ENCODE measurements around the gene STT3B.

Gene STT3B

GRCh38 chr3:31573036-31573779 is 40.5 kb downstream of the STT3B start:
- no peaks in the 10 kb centered on the region for H3K9me3 ChIP-seq (ENCODE audit: control insufficient read depth, insufficient read depth, low read length)
- H3K36me3 ChIP-seq (ENCODE audit: control insufficient read depth, insufficient read depth, low read length): 0 out of 2 replicates have a peak, but pooled peaks cover 8% of the 10 kb centered on the region
- no peak overlapping the region for H3K27ac ChIP-seq (ENCODE audit: low read depth, low read length)
- H3K4me1 ChIP-seq (ENCODE audit: control insufficient read depth, insufficient read depth, low read length): peaks cover 48% of the 10 kb centered on the region
- no peaks in the 10 kb centered on the region for H3K27me3 ChIP-seq (ENCODE audit: control insufficient read depth, insufficient read depth, low read length)
- no peak overlapping the region for H3K4me3 ChIP-seq (ENCODE audit: low read depth, low read length)
- no peak overlapping the region for H3K9ac ChIP-seq (ENCODE audit: low read depth, low read length)

GRCh38 chr3:31575448-31575847 is 42.7 kb downstream of the STT3B start:
- no peak overlapping the region for H3K27ac ChIP-seq (ENCODE audit: low read depth, low read length)
- H3K9ac ChIP-seq (ENCODE audit: low read depth, low read length): no peak overlapping the region
- no peak overlapping the region for H3K4me3 ChIP-seq (ENCODE audit: low read depth, low read length)
- H3K36me3 ChIP-seq (ENCODE audit: control insufficient read depth, insufficient read depth, low read length): peaks cover 18% of the 10 kb centered on the region
- H3K27me3 ChIP-seq (ENCODE audit: control insufficient read depth, insufficient read depth, low read length): no peaks in the 10 kb centered on the region
- H3K4me1 ChIP-seq (ENCODE audit: control insufficient read depth, insufficient read depth, low read length): peaks cover 41% of the 10 kb centered on the region
- H3K9me3 ChIP-seq (ENCODE audit: control insufficient read depth, insufficient read depth, low read length): no peaks in the 10 kb centered on the region

GRCh38 chr3:31576521-31576920 is 43.8 kb downstream of the STT3B start:
- no peak overlapping the region for H3K27ac ChIP-seq (ENCODE audit: low read depth, low read length)
- H3K36me3 ChIP-seq (ENCODE audit: control insufficient read depth, insufficient read depth, low read length): peaks cover 20% of the 10 kb centered on the region
- H3K4me1 ChIP-seq (ENCODE audit: control insufficient read depth, insufficient read depth, low read length): peaks cover 31% of the 10 kb centered on the region
- no peak overlapping the region for H3K4me3 ChIP-seq (ENCODE audit: low read depth, low read length)
- H3K9ac ChIP-seq (ENCODE audit: low read depth, low read length): no peak overlapping the region
- no peaks in the 10 kb centered on the region for H3K27me3 ChIP-seq (ENCODE audit: control insufficient read depth, insufficient read depth, low read length)
- H3K9me3 ChIP-seq (ENCODE audit: control insufficient read depth, insufficient read depth, low read length): no peaks in the 10 kb centered on the region

- Histone ChIP-seq H3K9me3 (ENCODE audit: control insufficient read depth, insufficient read depth, low read length) (no peaks in the 10 kb centered on the region), H3K36me3 (ENCODE audit: control insufficient read depth, insufficient read depth, low read length) (peaks cover 20% of the 10 kb centered on the region), H3K9ac (ENCODE audit: low read depth, low read length) (no peak overlapping the region), H3K27me3 (ENCODE audit: control insufficient read depth, insufficient read depth, low read length) (no peaks in the 10 kb centered on the region), H3K4me3 (ENCODE audit: low read depth, low read length) (no peak overlapping the region), H3K27ac (ENCODE audit: low read depth, low read length) (no peak overlapping the region), H3K4me1 (ENCODE audit: control insufficient read depth, insufficient read depth, low read length) (peaks cover 29% of the 10 kb centered on the region)
Measured at GRCh38 chr3:31577232-31577631, 44.5 kb downstream of the STT3B start.

- no peak overlapping the region for H3K4me3 ChIP-seq (ENCODE audit: low read depth, low read length)
- peaks cover 20% of the 10 kb centered on the region for H3K36me3 ChIP-seq (ENCODE audit: control insufficient read depth, insufficient read depth, low read length)
- no peaks in the 10 kb centered on the region for H3K27me3 ChIP-seq (ENCODE audit: control insufficient read depth, insufficient read depth, low read length)
- H3K4me1 ChIP-seq (ENCODE audit: control insufficient read depth, insufficient read depth, low read length): peaks cover 13% of the 10 kb centered on the region
- no peak overlapping the region for H3K27ac ChIP-seq (ENCODE audit: low read depth, low read length)
- no peak overlapping the region for H3K9ac ChIP-seq (ENCODE audit: low read depth, low read length)
- H3K9me3 ChIP-seq (ENCODE audit: control insufficient read depth, insufficient read depth, low read length): no peaks in the 10 kb centered on the region
Measured at GRCh38 chr3:31579828-31580227, 47.1 kb downstream of the STT3B start.

GRCh38 chr3:31580645-31581044 is 47.9 kb downstream of the STT3B start:
- H3K4me3 ChIP-seq (ENCODE audit: low read depth, low read length): no peak overlapping the region
- peaks cover 9% of the 10 kb centered on the region; the same call in 1 of the 2 replicates for H3K4me1 ChIP-seq (ENCODE audit: control insufficient read depth, insufficient read depth, low read length)
- H3K27ac ChIP-seq (ENCODE audit: low read depth, low read length): no peak overlapping the region
- H3K36me3 ChIP-seq (ENCODE audit: control insufficient read depth, insufficient read depth, low read length): peaks cover 20% of the 10 kb centered on the region
- H3K9ac ChIP-seq (ENCODE audit: low read depth, low read length): no peak overlapping the region
- H3K9me3 ChIP-seq (ENCODE audit: control insufficient read depth, insufficient read depth, low read length): no peaks in the 10 kb centered on the region
- H3K27me3 ChIP-seq (ENCODE audit: control insufficient read depth, insufficient read depth, low read length): no peaks in the 10 kb centered on the region

GRCh38 chr3:31581660-31582059 is 48.9 kb downstream of the STT3B start:
- Histone ChIP-seq H3K9me3 (ENCODE audit: control insufficient read depth, insufficient read depth, low read length) (no peaks in the 10 kb centered on the region), H3K27ac (ENCODE audit: low read depth, low read length) (no peak overlapping the region), H3K9ac (ENCODE audit: low read depth, low read length) (no peak overlapping the region), H3K27me3 (ENCODE audit: control insufficient read depth, insufficient read depth, low read length) (no peaks in the 10 kb centered on the region), H3K36me3 (ENCODE audit: control insufficient read depth, insufficient read depth, low read length) (peaks cover 20% of the 10 kb centered on the region), H3K4me3 (ENCODE audit: low read depth, low read length) (no peak overlapping the region), H3K4me1 (ENCODE audit: control insufficient read depth, insufficient read depth, low read length) (peaks cover 9% of the 10 kb centered on the region; the same call in 1 of the 2 replicates)

GRCh38 chr3:31589228-31589627 is 56.5 kb downstream of the STT3B start:
- Histone ChIP-seq H3K27ac (ENCODE audit: low read depth, low read length) (no peak overlapping the region), H3K36me3 (ENCODE audit: control insufficient read depth, insufficient read depth, low read length) (peaks cover 33% of the 10 kb centered on the region; the same call in 1 of the 2 replicates), H3K4me3 (ENCODE audit: low read depth, low read length) (no peak overlapping the region), H3K27me3 (ENCODE audit: control insufficient read depth, insufficient read depth, low read length) (no peaks in the 10 kb centered on the region), H3K9me3 (ENCODE audit: control insufficient read depth, insufficient read depth, low read length) (peaks cover 15% of the 10 kb centered on the region; the same call in 1 of the 2 replicates), H3K4me1 (ENCODE audit: control insufficient read depth, insufficient read depth, low read length) (no peaks in the 10 kb centered on the region), H3K9ac (ENCODE audit: low read depth, low read length) (no peak overlapping the region)

- Histone ChIP-seq H3K36me3 (ENCODE audit: control insufficient read depth, insufficient read depth, low read length) (peaks cover 39% of the 10 kb centered on the region; the same call in 1 of the 2 replicates), H3K9me3 (ENCODE audit: control insufficient read depth, insufficient read depth, low read length) (peaks cover 15% of the 10 kb centered on the region; the same call in 1 of the 2 replicates), H3K4me3 (ENCODE audit: low read depth, low read length) (no peak overlapping the region), H3K27me3 (ENCODE audit: control insufficient read depth, insufficient read depth, low read length) (no peaks in the 10 kb centered on the region), H3K9ac (ENCODE audit: low read depth, low read length) (no peak overlapping the region), H3K27ac (ENCODE audit: low read depth, low read length) (no peak overlapping the region), H3K4me1 (ENCODE audit: control insufficient read depth, insufficient read depth, low read length) (no peaks in the 10 kb centered on the region)
Measured at GRCh38 chr3:31590650-31591049, 57.9 kb downstream of the STT3B start.

- Histone ChIP-seq H3K9me3 (ENCODE audit: control insufficient read depth, insufficient read depth, low read length) (peaks cover 14% of the 10 kb centered on the region; the same call in 1 of the 2 replicates), H3K27me3 (ENCODE audit: control insufficient read depth, insufficient read depth, low read length) (no peaks in the 10 kb centered on the region), H3K9ac (ENCODE audit: low read depth, low read length) (no peak overlapping the region), H3K4me1 (ENCODE audit: control insufficient read depth, insufficient read depth, low read length) (no peaks in the 10 kb centered on the region), H3K27ac (ENCODE audit: low read depth, low read length) (no peak overlapping the region), H3K4me3 (ENCODE audit: low read depth, low read length) (no peak overlapping the region), H3K36me3 (ENCODE audit: control insufficient read depth, insufficient read depth, low read length) (peaks cover 33% of the 10 kb centered on the region; the same call in 1 of the 2 replicates)
Measured at GRCh38 chr3:31592764-31593163, 60.0 kb downstream of the STT3B start.

GRCh38 chr3:31596176-31596575 is 63.5 kb downstream of the STT3B start:
- peaks cover 27% of the 10 kb centered on the region for H3K36me3 ChIP-seq (ENCODE audit: control insufficient read depth, insufficient read depth, low read length)

More at GRCh38 chr3:31596176-31596575, 63.5 kb downstream of the STT3B start:
- no peaks in the 10 kb centered on the region for H3K4me1 ChIP-seq (ENCODE audit: control insufficient read depth, insufficient read depth, low read length)
- no peaks in the 10 kb centered on the region for H3K27me3 ChIP-seq (ENCODE audit: control insufficient read depth, insufficient read depth, low read length)
- H3K9ac ChIP-seq (ENCODE audit: low read depth, low read length): no peak overlapping the region
- no peak overlapping the region for H3K27ac ChIP-seq (ENCODE audit: low read depth, low read length)
- H3K9me3 ChIP-seq (ENCODE audit: control insufficient read depth, insufficient read depth, low read length): no peaks in the 10 kb centered on the region
- no peak overlapping the region for H3K4me3 ChIP-seq (ENCODE audit: low read depth, low read length)

All from HUES48 (cell line).